ENCODE results near the gene GFRA4. TPM values are rescaled to one million over a fixed set of nuclear protein-coding genes. Genes with fewer than 3 reads are reported as not detected.

GFRA4 gene
- total RNA-seq, 1 experiment from 2014 or later = not detected

- DNase-seq (ENCODE audit: low read depth) = no peak
Measured at GRCh38 chr20:3696200-3696599, 33.0 kb upstream of the GFRA4 start.

GRCh38 chr20:3694864-3695263, 31.7 kb upstream of the GFRA4 start:
- no peak for DNase-seq (ENCODE audit: low read depth)

GRCh38 chr20:3693376-3693775, 30.2 kb upstream of the GFRA4 start:
- DNase-seq (ENCODE audit: low read depth) = no peak

- no peak for DNase-seq (ENCODE audit: low read depth)
Measured at GRCh38 chr20:3692706-3693294, 29.6 kb upstream of the GFRA4 start.

- no peak for DNase-seq (ENCODE audit: low read depth)
Measured at GRCh38 chr20:3691897-3692296, 28.7 kb upstream of the GFRA4 start.

- no peak for DNase-seq (ENCODE audit: low read depth)
Measured at GRCh38 chr20:3691306-3691705, 28.1 kb upstream of the GFRA4 start.

- no peak for DNase-seq (ENCODE audit: low read depth)
Measured at GRCh38 chr20:3690413-3690812, 27.2 kb upstream of the GFRA4 start.

- no peak for DNase-seq (ENCODE audit: low read depth)
Measured at GRCh38 chr20:3689978-3690377, 26.8 kb upstream of the GFRA4 start.

GRCh38 chr20:3687655-3688054, 24.5 kb upstream of the GFRA4 start:
- peak; percentile 53 for DNase-seq (ENCODE audit: low read depth)

GRCh38 chr20:3686867-3687321, 23.7 kb upstream of the GFRA4 start:
- peak; percentile 51 for DNase-seq (ENCODE audit: low read depth)

GRCh38 chr20:3686421-3686820, 23.2 kb upstream of the GFRA4 start:
- no peak for DNase-seq (ENCODE audit: low read depth)

- DNase-seq (ENCODE audit: low read depth) = no peak
Measured at GRCh38 chr20:3685341-3685740, 22.1 kb upstream of the GFRA4 start.

GRCh38 chr20:3681931-3682781, 19.0 kb upstream of the GFRA4 start, which contains the start of gene ADAM33:
Gene ADAM33, minus strand, starts transcription at chr20:3682010. Its CDS starts 6 bp downstream, at chr20:3682004.
- no peak for DNase-seq (ENCODE audit: low read depth)

- DNase-seq (ENCODE audit: low read depth) = no peak
Measured at GRCh38 chr20:3681352-3681930, 18.2 kb upstream of the GFRA4 start.

GRCh38 chr20:3680701-3681351, 17.6 kb upstream of the GFRA4 start:
- no peak for DNase-seq (ENCODE audit: low read depth)

- DNase-seq (ENCODE audit: low read depth) = peak; percentile 50
Measured at GRCh38 chr20:3679749-3680700, 16.8 kb upstream of the GFRA4 start.

- no peak for DNase-seq (ENCODE audit: low read depth)
Measured at GRCh38 chr20:3678856-3679720, 15.9 kb upstream of the GFRA4 start.

- no peak for DNase-seq (ENCODE audit: low read depth)
Measured at GRCh38 chr20:3678198-3678597, 15.0 kb upstream of the GFRA4 start.

- no peak for DNase-seq (ENCODE audit: low read depth)
Measured at GRCh38 chr20:3677733-3678132, 14.5 kb upstream of the GFRA4 start.

All from HT1080 (cell line).